ENCODE data around the gene MICAL3.

DNA sequence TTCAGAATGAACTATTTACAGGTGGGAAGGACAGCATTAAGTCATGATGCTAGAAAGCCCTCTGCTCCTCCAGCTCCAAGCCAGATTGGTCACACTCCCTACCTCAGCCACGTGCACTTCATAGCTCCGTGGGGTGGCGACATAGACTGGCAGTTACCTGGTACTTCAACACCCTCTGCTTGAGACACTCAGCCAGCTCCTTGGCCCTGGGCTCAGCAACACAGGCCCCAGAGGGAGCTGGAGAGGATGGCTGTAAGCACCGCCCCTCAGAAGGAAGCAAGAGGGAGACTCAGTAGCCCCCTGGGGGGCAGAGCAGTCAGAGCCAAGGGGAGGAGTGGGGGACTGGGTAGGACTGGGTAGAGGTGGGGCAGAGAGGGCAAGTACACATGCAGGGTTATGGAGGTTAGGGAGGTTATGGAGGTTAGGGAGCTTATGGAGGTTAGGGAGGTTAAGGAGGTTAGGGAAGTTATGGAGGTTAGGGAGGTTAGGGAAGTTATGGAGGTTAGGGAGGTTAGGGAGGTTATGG lies 148.0 kb downstream of the MICAL3 start:
- TF ChIP-seq EZH2 (IDR thresholded peaks at IDR 0.05; ENCODE audit: borderline replicate concordance, insufficient read depth, low read length, poor library complexity, severe bottlenecking): no peak
- TF ChIP-seq POLR2AphosphoS5 (IDR thresholded peaks at IDR 0.05): no peak

Measured in neural cell (in vitro differentiated cells).